GM23248 (cell line): Measurements from ENCODE around the gene INTS11. TPM values are rescaled to one million over a fixed set of nuclear protein-coding genes. Genes with fewer than 3 reads are reported as not detected.

ENCODE experiments used
- DNase-seq: peaks from one replicate; pipeline ENCODE4 v3.0.0-alpha.2; 2015
- H2AFZ ChIP-seq: fragments of 200-600 bp; sonication (generic); 2 replicates; pipeline ENCODE4 v1.6.1; 2016; ENCODE audit warnings: antibody characterized with exemption
- H3F3A ChIP-seq: fragments of 200-600 bp; sonication (generic); 2 replicates; pipeline ENCODE4 v1.6.1; 2016; ENCODE audit warnings: mild to moderate bottlenecking, antibody characterized with exemption, mixed run types; ENCODE audit not compliant: insufficient read depth
- H3K27ac ChIP-seq: fragments of 200-600 bp; sonication (generic); 2 replicates; pipeline ENCODE4 v1.5.1; 2016; ENCODE audit warnings: mild to moderate bottlenecking
- H3K27me3 ChIP-seq: fragments of 200-600 bp; sonication (generic); replicated peaks from 2 replicates; pipeline ENCODE4 v1.6.1; 2016; ENCODE audit warnings: mild to moderate bottlenecking; ENCODE audit not compliant: insufficient read depth
- H3K36me3 ChIP-seq: fragments of 200-600 bp; sonication (generic); 2 replicates; pipeline ENCODE4 v1.6.1; 2016; ENCODE audit warnings: low read depth, mild to moderate bottlenecking
- H3K4me1 ChIP-seq: fragments of 200-600 bp; sonication (generic); 2 replicates; pipeline ENCODE4 v1.6.1; 2016; ENCODE audit warnings: mild to moderate bottlenecking; ENCODE audit not compliant: insufficient read depth
- H3K4me2 ChIP-seq: fragments of 200-600 bp; sonication (generic); one replicate; pipeline ENCODE4 v1.6.1; 2016; ENCODE audit warnings: mild to moderate bottlenecking; ENCODE audit not compliant: unreplicated experiment
- H3K4me3 ChIP-seq: fragments of 200-600 bp; sonication (generic); 2 replicates; pipeline ENCODE4 v1.5.1; 2016; ENCODE audit warnings: mild to moderate bottlenecking
- H3K79me2 ChIP-seq: fragments of 200-600 bp; sonication (generic); 2 replicates; pipeline ENCODE4 v1.6.1; 2016; ENCODE audit warnings: mild to moderate bottlenecking; ENCODE audit not compliant: insufficient read depth
- H3K9ac ChIP-seq: fragments of 200-600 bp; sonication (generic); 2 replicates; pipeline ENCODE4 v1.6.1; 2016; ENCODE audit warnings: mild to moderate bottlenecking
- H3K9me2 ChIP-seq: fragments of 200-600 bp; sonication (generic); 2 replicates; pipeline ENCODE4 v1.6.1; 2016; ENCODE audit warnings: mixed run types, mild to moderate bottlenecking, moderate library complexity; ENCODE audit not compliant: insufficient read depth
- H3K9me3 ChIP-seq: fragments of 200-600 bp; sonication (generic); one replicate; pipeline ENCODE4 v1.6.1; 2017; ENCODE audit warnings: low read depth
- H4K20me1 ChIP-seq: fragments of 200-600 bp; sonication (generic); 2 replicates; pipeline ENCODE4 v1.6.0; 2016; ENCODE audit not compliant: insufficient read depth
- EZH2 ChIP-seq: fragments of 200-600 bp; sonication (generic); IDR thresholded peaks from 2 replicates; pipeline ENCODE4 v1.6.1; 2018; ENCODE audit warnings: antibody characterized with exemption, mild to moderate bottlenecking; ENCODE audit not compliant: insufficient read depth, poor library complexity, severe bottlenecking
- EZH2phosphoT487 ChIP-seq: fragments of 200-600 bp; sonication (generic); IDR thresholded peaks from 2 replicates; pipeline ENCODE4 v1.6.1; 2018; ENCODE audit warnings: antibody characterized with exemption, moderate library complexity, mild to moderate bottlenecking, low read depth; ENCODE audit not compliant: insufficient read depth
- WGBS, 2 experiments: methylation state at CpG; one replicate each; pipeline ENCODE4 v1.1.6; 2015 to 2017; ENCODE audit warnings: low lambda C conversion rate in 2 of 2, low coverage in 1 of 2; ENCODE audit errors: missing lambda C conversion rate in 2 of 2; 5-methylcytosine and 5-hydroxymethylcytosine counted together
- in situ Hi-C: fragments of 300-500 bp; cut with MboI; formaldehyde crosslinking; loops from 2 replicates; pipeline ENCODE4 v1.15.0; 2020
- polyA plus RNA-seq: library from polyadenylated mRNA; unstranded; fragments of >200 nt; fragmentation: Nextera tagmentation; extraction: Ambion mirVana; gene quantifications from 2 replicates; pipeline ENCODE4 v1.2.1, GENCODE V29; 2016
- total RNA-seq: library from RNA; depleted of rRNA; stranded (reverse); fragments of >200 nt; shearing (Covaris generic); gene quantifications from 2 replicates; pipeline ENCODE4 v1.2.3, GENCODE V29; 2014

The INTS11 gene
- total and polyA plus RNA-seq, 2 experiments from 2014 or later, result 70.2 to 90.0 TPM

GRCh38 chr1:1295154-1295923 lies 29.1 kb downstream of the INTS11 start:
- no peaks in the 10 kb centered on the region for H4K20me1 ChIP-seq
- TF ChIP-seq EZH2phosphoT487 (no peak), EZH2 (no peak)
- no peaks in the 10 kb centered on the region for H3K79me2 ChIP-seq
- H3K4me1 ChIP-seq, result no peaks in the 10 kb centered on the region
- no peak for DNase-seq
- H3F3A ChIP-seq, result no peaks in the 10 kb centered on the region
- no peaks in the 10 kb centered on the region for H3K9me2 ChIP-seq
- no peaks in the 10 kb centered on the region for H3K27me3 ChIP-seq
- in situ Hi-C loops, result no loop called here
- H3K9ac ChIP-seq, result no peak overlapping the region
- no peaks in the 10 kb centered on the region for H3K9me3 ChIP-seq
- no peak overlapping the region for H2AFZ ChIP-seq
- no peaks in the 10 kb centered on the region for H3K36me3 ChIP-seq
- H3K4me3 ChIP-seq, result no peak overlapping the region
- 94 to 96% methylated on average over 30 to 35 of the region's 35 CpGs for WGBS, 2 experiments
- no peak overlapping the region for H3K4me2 ChIP-seq
- H3K27ac ChIP-seq, result no peak overlapping the region

GRCh38 chr1:1294250-1294890 lies 30.1 kb downstream of the INTS11 start:
- in situ Hi-C loops, result no loop called here
- H3K79me2 ChIP-seq, result no peaks in the 10 kb centered on the region
- H3F3A ChIP-seq, result no peaks in the 10 kb centered on the region
- no peaks in the 10 kb centered on the region for H4K20me1 ChIP-seq
- no peak overlapping the region for H2AFZ ChIP-seq
- no peak overlapping the region for H3K4me2 ChIP-seq
- no peaks in the 10 kb centered on the region for H3K9me2 ChIP-seq
- H3K36me3 ChIP-seq, result no peaks in the 10 kb centered on the region
- H3K27ac ChIP-seq, result no peak overlapping the region
- TF ChIP-seq EZH2 (no peak), EZH2phosphoT487 (no peak)
- H3K9ac ChIP-seq, result no peak overlapping the region
- H3K4me1 ChIP-seq, result no peaks in the 10 kb centered on the region
- no peak overlapping the region for H3K4me3 ChIP-seq
- H3K27me3 ChIP-seq, result no peaks in the 10 kb centered on the region
- no peaks in the 10 kb centered on the region for H3K9me3 ChIP-seq
- no peak for DNase-seq
- 91 to 95% methylated on average over 37 to 57 of the region's 58 CpGs for WGBS, 2 experiments

GRCh38 chr1:1293263-1294249 lies 30.9 kb downstream of the INTS11 start:
- Histone ChIP-seq H4K20me1 (no peaks in the 10 kb centered on the region), H3K9ac (no peak overlapping the region), H3K9me2 (no peaks in the 10 kb centered on the region), H2AFZ (no peak overlapping the region), H3K36me3 (no peaks in the 10 kb centered on the region), H3K4me3 (no peak overlapping the region), H3K27ac (no peak overlapping the region), H3K27me3 (no peaks in the 10 kb centered on the region), H3K4me2 (no peak overlapping the region), H3K4me1 (no peaks in the 10 kb centered on the region), H3F3A (no peaks in the 10 kb centered on the region), H3K79me2 (no peaks in the 10 kb centered on the region), H3K9me3 (no peaks in the 10 kb centered on the region)
- no peak for TF ChIP-seq EZH2phosphoT487
- TF ChIP-seq EZH2, result no peak
- DNase-seq, result no peak
- 81 to 84% methylated on average over 39 to 92 of the region's 94 CpGs for WGBS, 2 experiments
- in situ Hi-C loops, result no loop called here

GRCh38 chr1:1292851-1293250 lies 31.6 kb downstream of the INTS11 start:
- no peaks in the 10 kb centered on the region for H3K9me2 ChIP-seq
- TF ChIP-seq EZH2phosphoT487 (no peak), EZH2 (no peak)
- H3K36me3 ChIP-seq, result no peaks in the 10 kb centered on the region
- H3K9ac ChIP-seq, result no peak overlapping the region
- H3K4me1 ChIP-seq, result no peaks in the 10 kb centered on the region
- H3K4me2 ChIP-seq, result no peak overlapping the region
- in situ Hi-C loops, result no loop called here
- H3K27me3 ChIP-seq, result no peaks in the 10 kb centered on the region
- H3K79me2 ChIP-seq, result no peaks in the 10 kb centered on the region
- no peak overlapping the region for H3K27ac ChIP-seq
- no peaks in the 10 kb centered on the region for H3F3A ChIP-seq
- no peak overlapping the region for H3K4me3 ChIP-seq
- WGBS, 2 experiments, result 87 to 88% methylated on average over 17 to 18 of the region's 18 CpGs
- no peak for DNase-seq
- H2AFZ ChIP-seq, result no peak overlapping the region
- no peaks in the 10 kb centered on the region for H3K9me3 ChIP-seq
- no peaks in the 10 kb centered on the region for H4K20me1 ChIP-seq
